Progenitor cell of endocrine pancreas (in vitro differentiated cells): Measurements from ENCODE around the gene MRPL32. TPM values are rescaled to one million over a fixed set of nuclear protein-coding genes. Genes with fewer than 3 reads are reported as not detected.

Experiments used
- DNase-seq: peaks from one replicate; pipeline ENCODE4 v3.0.0; 2021; ENCODE audit warnings: low spot score; ENCODE audit not compliant: unreplicated experiment
- H3K27ac Mint-ChIP-seq: 2 replicates; pipeline ENCODE4 v1.8.0; 2021; ENCODE audit warnings: mild to moderate bottlenecking, moderate library complexity, mixed read lengths
- H3K27me3 Mint-ChIP-seq: 2 replicates; pipeline ENCODE4 v1.8.0; 2021; ENCODE audit warnings: mixed read lengths
- H3K36me3 Mint-ChIP-seq: 2 replicates; pipeline ENCODE4 v1.8.0; 2022; ENCODE audit warnings: mixed read lengths; ENCODE audit not compliant: insufficient read depth
- H3K4me1 Mint-ChIP-seq: 2 replicates; pipeline ENCODE4 v1.8.0; 2021; ENCODE audit warnings: low read depth, mixed read lengths
- H3K4me3 Mint-ChIP-seq: 2 replicates; pipeline ENCODE4 v1.8.0; 2021; ENCODE audit warnings: low read depth, mild to moderate bottlenecking, moderate library complexity, mixed read lengths
- H3K9me3 Mint-ChIP-seq: 2 replicates; pipeline ENCODE4 v1.8.0; 2021; ENCODE audit warnings: low read depth, mixed read lengths
- CTCF ChIP-seq: fragments of 200-600 bp; sonication (generic); IDR thresholded peaks from one replicate; pipeline ENCODE4 v1.5.0; 2021; ENCODE audit warnings: antibody characterized with exemption, mild to moderate bottlenecking; ENCODE audit not compliant: unreplicated experiment
- total RNA-seq: library from RNA; stranded (reverse); gene quantifications from 2 replicates; pipeline ENCODE4 v1.2.1, GENCODE V29; 2021

MRPL32 gene
- total RNA-seq, 1 donor from 2014 or later, result 49.9 TPM

- DNase-seq, result no peak
- no peak for TF ChIP-seq CTCF
- H3K27ac Mint-ChIP-seq, result no peak overlapping the region
- H3K27me3 Mint-ChIP-seq, result no peaks in the 10 kb centered on the region
- H3K4me3 Mint-ChIP-seq, result no peak overlapping the region
- no peaks in the 10 kb centered on the region for H3K36me3 Mint-ChIP-seq
- H3K9me3 Mint-ChIP-seq, result peaks cover 3% of the 10 kb centered on the region
- H3K4me1 Mint-ChIP-seq, result no peaks in the 10 kb centered on the region
Observed at GRCh38 chr7:42946627-42946950, 14.4 kb downstream of the MRPL32 start.

GRCh38 chr7:42947521-42947920 is 15.3 kb downstream of the MRPL32 start:
- Mint-ChIP-seq H3K4me3 (no peak overlapping the region), H3K9me3 (peaks cover 3% of the 10 kb centered on the region), H3K27ac (no peak overlapping the region), H3K4me1 (no peaks in the 10 kb centered on the region), H3K36me3 (no peaks in the 10 kb centered on the region), H3K27me3 (no peaks in the 10 kb centered on the region)
- no peak for DNase-seq
- TF ChIP-seq CTCF, result no peak

GRCh38 chr7:42950417-42950816 is 18.2 kb downstream of the MRPL32 start:
- Mint-ChIP-seq H3K36me3 (no peaks in the 10 kb centered on the region), H3K9me3 (peaks cover 3% of the 10 kb centered on the region), H3K27me3 (no peaks in the 10 kb centered on the region), H3K4me1 (no peaks in the 10 kb centered on the region), H3K4me3 (no peak overlapping the region), H3K27ac (no peak overlapping the region)
- DNase-seq, result no peak
- TF ChIP-seq CTCF, result no peak

- Mint-ChIP-seq H3K4me3 (no peak overlapping the region), H3K27me3 (no peaks in the 10 kb centered on the region), H3K36me3 (peaks cover 2% of the 10 kb centered on the region), H3K9me3 (peaks cover 12% of the 10 kb centered on the region), H3K27ac (no peak overlapping the region), H3K4me1 (no peaks in the 10 kb centered on the region)
- no peak for DNase-seq
- no peak for TF ChIP-seq CTCF
Observed at GRCh38 chr7:42952328-42952727, 20.2 kb downstream of the MRPL32 start.

GRCh38 chr7:42953994-42954393 is 21.8 kb downstream of the MRPL32 start:
- peaks cover 2% of the 10 kb centered on the region for H3K36me3 Mint-ChIP-seq
- H3K27me3 Mint-ChIP-seq, result no peaks in the 10 kb centered on the region
- H3K9me3 Mint-ChIP-seq, result peaks cover 12% of the 10 kb centered on the region
- no peak for DNase-seq
- H3K4me1 Mint-ChIP-seq, result no peaks in the 10 kb centered on the region
- no peak for TF ChIP-seq CTCF
- H3K4me3 Mint-ChIP-seq, result no peak overlapping the region
- no peak overlapping the region for H3K27ac Mint-ChIP-seq
